DND-41 (cell line): Measurements from ENCODE around the gene LRRC46.

Source experiments
- CTCF ChIP-seq: IDR thresholded peaks from 2 replicates; pipeline ENCODE4 v1.5.1; 2012; ENCODE audit warnings: borderline replicate concordance, low read length, moderate library complexity, mild to moderate bottlenecking; ENCODE audit not compliant: poor library complexity, severe bottlenecking; ENCODE audit errors: extremely low read depth
- EZH2 ChIP-seq: IDR thresholded peaks from 3 replicates; pipeline ENCODE4 v1.6.1; 2012; ENCODE audit warnings: borderline replicate concordance, low read depth, mild to moderate bottlenecking, moderate library complexity, low read length, inconsistent platforms; ENCODE audit not compliant: severe bottlenecking

GRCh38 chr17:47822785-47823184 lies 8.7 kb upstream of the LRRC46 start:
- TF ChIP-seq EZH2 (no peak), CTCF (no peak)
